Glomerular visceral epithelial cell (primary cell): ENCODE data around the gene VAV1.

Experiments used
- DNase-seq: peaks from one replicate; pipeline ENCODE4 v3.0.0-alpha.2; 2016; ENCODE audit errors: extremely low spot score

Gene VAV1

DNA sequence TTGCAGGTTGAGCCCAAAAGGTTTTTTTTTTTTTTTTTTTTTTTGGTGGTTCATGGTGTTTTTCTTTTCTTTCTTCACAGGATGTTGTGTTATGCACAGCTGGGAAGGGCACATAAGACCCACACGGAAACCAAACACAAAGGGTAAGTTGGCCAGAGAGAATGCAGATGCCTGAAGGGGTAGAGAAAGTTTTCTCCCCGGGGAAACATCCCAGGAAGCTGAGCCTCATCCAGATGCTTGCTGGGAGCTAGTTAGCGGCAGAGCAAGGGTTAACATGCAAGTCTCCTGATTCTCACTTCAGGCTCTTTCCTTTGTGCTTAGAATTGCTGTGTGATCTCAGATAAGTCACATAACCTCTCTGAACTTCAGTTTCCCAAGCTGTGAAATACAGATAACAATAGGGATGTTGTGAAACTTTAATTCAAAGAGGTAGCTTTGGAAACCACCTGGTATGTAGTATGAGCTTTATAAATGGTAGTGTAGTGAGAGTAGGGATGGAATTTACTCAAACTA, 117.9 kb downstream of the VAV1 start:
- DNase-seq, result no peak

DNA sequence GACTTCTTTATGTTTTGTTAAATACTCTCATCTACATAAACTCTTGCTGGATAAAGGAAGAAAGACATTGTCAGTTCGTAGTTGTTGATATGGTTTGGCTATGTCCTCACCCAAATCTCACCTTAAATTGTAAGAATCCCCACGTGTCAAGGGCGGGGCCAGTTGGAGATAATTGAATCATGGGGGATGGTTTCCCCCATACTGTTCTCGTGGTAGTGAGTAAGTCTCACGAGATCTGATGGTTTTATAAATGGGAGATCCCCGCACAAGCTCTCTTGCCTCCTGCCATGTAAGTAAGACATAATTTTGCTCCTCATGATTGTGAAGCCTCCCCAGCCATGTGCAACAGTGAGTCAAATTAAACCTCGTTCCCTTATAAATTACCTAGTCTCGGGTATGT, 118.4 kb downstream of the VAV1 start:
- no peak for DNase-seq

- no peak for DNase-seq
Measured at GRCh38 chr19:6891761-6892385, 119.4 kb downstream of the VAV1 start.

DNA sequence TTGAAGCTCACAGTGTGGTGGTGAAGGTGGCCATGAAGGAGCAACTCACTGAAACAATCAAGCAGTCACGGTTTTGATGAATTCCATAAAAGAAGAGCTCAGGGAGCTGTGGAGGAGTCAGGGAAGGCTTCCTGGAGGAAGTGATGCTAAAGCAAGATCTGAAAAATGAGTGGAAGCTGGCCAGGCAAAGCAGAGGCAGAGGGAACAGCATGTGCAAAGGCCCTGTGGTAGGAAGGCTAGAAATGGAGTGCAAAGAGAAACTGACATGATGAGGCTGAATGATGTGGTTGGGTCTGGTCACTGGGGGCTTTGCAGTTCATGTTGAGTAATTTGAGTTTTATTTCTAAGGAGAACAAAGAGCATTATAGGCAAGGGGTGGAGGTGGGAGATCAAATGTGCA, 121.8 kb downstream of the VAV1 start:
- DNase-seq, result no peak

DNA sequence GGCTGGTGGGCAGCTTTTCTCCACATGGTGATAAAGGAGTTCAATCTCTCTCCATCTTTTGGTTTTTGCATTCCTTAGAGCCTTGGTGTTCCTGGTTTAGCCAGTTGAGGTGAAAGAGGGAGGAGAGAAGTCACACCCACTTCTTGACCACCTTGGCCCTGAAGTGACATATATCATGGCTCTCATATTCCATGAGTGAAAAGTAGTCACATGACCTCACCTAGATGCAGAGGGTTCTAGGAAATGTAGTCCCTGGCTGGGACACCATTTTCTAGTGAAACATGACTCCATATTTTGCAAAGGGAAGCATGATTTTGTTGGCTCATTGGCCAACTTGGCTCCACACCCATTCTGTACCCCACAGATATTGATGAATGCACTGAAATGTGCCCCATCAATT, 130.9 kb downstream of the VAV1 start:
- no peak for DNase-seq

GRCh38 chr19:6906559-6907060, 134.1 kb downstream of the VAV1 start:
- DNase-seq, result no peak
